Natural killer cell treated with Interleukin-12 subunit alpha and Interleukin-12 subunit beta and Interleukin-15 and Interleukin-18, amount 100 ng/mL, for 72 hours (primary cell): ENCODE data around the gene JPT1. TPM values are rescaled to one million over a fixed set of nuclear protein-coding genes. Genes with fewer than 3 reads are reported as not detected.
A peak's percentile ranks its signal among the peaks of the same experiment; 100 is the strongest.
"Not testable (repeated sequence)": the region's sequence is repeated elsewhere in the genome, so short reads cannot be mapped to it uniquely, and the experiment has no call there.

ENCODE experiments used
- ATAC-seq, 2 donors: fragments of 150-1000 bp; cut with Tn5 transposase in 1 of 2; sonication (Bioruptor Pico), chemical (Tn5 transposase) in 1 of 2; 2 replicates each; pipeline ENCODE4 v1.10.0; 2021
- DNase-seq: peaks from one replicate; pipeline ENCODE4 v3.0.0; 2022; ENCODE audit warnings: low spot score
- H3K27ac Mint-ChIP-seq, 2 donors: 1 replicate in 1 of 2; 2 replicates in 1 of 2; pipeline ENCODE4 v1.8.0; 2022; ENCODE audit warnings: mixed read lengths in 2 of 2, mild to moderate bottlenecking in 1 of 2, moderate library complexity in 1 of 2
- H3K27me3 Mint-ChIP-seq, 2 donors: 1 replicate in 1 of 2; 2 replicates in 1 of 2; pipeline ENCODE4 v1.8.0; 2022; ENCODE audit warnings: mixed read lengths in 2 of 2
- H3K36me3 Mint-ChIP-seq: one replicate; pipeline ENCODE4 v1.8.0; 2022; ENCODE audit warnings: mixed read lengths
- H3K4me1 Mint-ChIP-seq, 2 donors: 1 replicate in 1 of 2; 2 replicates in 1 of 2; pipeline ENCODE4 v1.8.0; 2022; ENCODE audit warnings: low read depth in 2 of 2, mixed read lengths in 2 of 2, mild to moderate bottlenecking in 1 of 2
- H3K4me3 Mint-ChIP-seq: one replicate; pipeline ENCODE4 v1.8.0; 2022; ENCODE audit warnings: mixed read lengths
- H3K9me3 Mint-ChIP-seq: 2 replicates; pipeline ENCODE4 v1.8.0; 2022; ENCODE audit warnings: mixed read lengths
- total RNA-seq, 2 donors: library from RNA; stranded (reverse); gene quantifications; one replicate each; pipeline ENCODE4 v1.2.3, GENCODE V29; 2022

The JPT1 gene
- total RNA-seq, 2 donors from 2014 or later = 219 to 351 TPM

DNA sequence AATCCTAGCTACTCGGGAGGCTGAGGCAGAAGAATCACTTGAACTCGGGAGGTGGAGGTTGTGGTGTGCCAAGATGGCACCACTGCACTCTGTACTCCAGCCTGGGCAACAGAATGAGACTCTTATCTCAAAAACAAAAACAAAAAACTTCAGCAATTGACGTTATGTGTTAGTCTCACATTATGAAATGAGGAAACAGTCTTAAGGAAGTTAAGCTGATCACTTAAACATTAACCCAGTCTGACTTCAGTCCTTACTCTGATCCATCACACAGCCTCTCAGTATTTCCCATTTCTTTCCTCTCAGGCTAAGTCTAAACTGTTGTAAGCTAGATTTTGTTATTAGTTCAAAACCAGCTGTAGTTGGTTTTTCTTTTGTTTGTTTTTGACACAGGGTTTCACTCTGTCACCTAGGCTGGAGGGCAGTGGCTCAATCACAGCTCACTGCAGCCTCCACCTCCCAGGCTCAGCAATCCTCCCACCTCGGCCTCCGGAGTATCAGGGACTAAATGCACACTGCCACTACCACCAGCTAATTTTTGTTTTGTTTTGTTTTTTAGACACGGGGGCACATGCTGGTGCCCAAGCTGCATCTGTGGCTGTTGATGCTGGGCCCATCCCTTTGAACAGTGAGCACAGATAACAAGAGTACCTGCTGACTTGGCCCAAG, 6.3 kb downstream of the JPT1 start:
- no peak for DNase-seq

DNA sequence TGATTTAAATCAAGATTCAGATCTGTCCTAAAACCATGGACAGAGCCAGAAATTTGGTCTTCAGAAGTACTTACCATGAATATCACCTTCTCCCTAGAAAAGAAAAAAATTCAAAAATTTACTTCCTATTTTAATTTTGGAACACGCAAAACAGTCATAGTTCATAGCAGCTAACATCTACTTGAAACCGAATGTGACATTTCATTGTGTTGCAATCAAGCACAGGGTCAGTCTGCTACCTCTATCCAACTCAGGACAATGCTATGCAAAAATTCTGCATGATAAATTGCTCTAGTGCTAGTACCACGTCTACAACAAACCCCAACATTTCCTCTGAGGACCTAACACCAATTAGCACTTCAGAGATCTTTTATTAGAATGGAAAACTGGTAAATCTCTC, 7.7 kb downstream of the JPT1 start:
- Mint-ChIP-seq H3K27ac (no peak overlapping the region), H3K27me3 (no peaks in the 10 kb centered on the region), H3K36me3 (peaks cover 28% of the 10 kb centered on the region), H3K4me3 (no peak overlapping the region), H3K4me1 (peaks cover 8 to 15% of the 10 kb centered on the region in 2 donors), H3K9me3 (no peaks in the 10 kb centered on the region)
- DNase-seq (no peak), ATAC-seq (no peak)

More for the DNA sequence above, 6.3 kb downstream of the JPT1 start:
- Mint-ChIP-seq H3K4me3 (no peak overlapping the region), H3K9me3 (no peaks in the 10 kb centered on the region), H3K36me3 (peaks cover 28% of the 10 kb centered on the region), H3K27ac (peak overlapping the region; percentile 28 to 48), H3K27me3 (no peaks in the 10 kb centered on the region), H3K4me1 (peaks cover 17 to 26% of the 10 kb centered on the region in 2 donors)
- ATAC-seq = no peak

DNA sequence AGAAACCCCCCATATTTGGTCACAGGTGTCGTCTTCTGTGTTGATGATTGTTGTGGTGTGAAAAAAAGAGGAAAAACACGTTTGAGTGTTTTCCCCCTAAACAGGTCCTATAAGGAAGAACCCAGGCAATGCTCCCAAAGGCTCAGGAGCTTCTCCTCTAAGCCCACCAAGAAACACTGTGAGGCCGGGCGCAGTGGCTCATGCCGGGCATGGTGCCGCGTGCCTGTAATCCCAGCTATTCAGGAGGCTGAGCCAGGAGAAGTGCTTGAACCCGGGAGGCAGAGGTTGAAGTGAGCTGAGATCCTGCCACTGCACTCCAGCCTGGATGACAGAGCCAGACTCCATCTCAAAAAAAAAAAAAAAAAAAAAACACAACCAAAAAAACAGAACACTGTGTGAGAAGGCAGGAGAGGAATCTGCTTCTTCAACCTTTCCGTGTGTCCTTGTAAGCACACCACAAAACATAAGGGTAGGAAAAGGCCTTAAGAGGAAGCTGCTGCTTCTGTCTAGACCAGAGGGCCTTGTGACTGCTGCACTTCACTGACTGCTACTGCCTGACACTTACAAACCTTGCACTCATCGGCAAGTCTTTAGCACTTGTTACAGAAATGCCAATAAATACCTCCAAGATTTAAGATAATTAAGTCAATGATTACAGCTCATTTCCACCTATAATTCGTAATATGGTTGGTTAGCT, 9.3 kb downstream of the JPT1 start:
- H3K36me3 Mint-ChIP-seq = peaks cover 27% of the 10 kb centered on the region
- H3K27me3 Mint-ChIP-seq = no peaks in the 10 kb centered on the region
- DNase-seq (no peak), ATAC-seq (no peak)
- H3K4me1 Mint-ChIP-seq = peaks cover 20 to 27% of the 10 kb centered on the region in 2 donors
- H3K4me3 Mint-ChIP-seq = no peak overlapping the region
- no peak overlapping the region for H3K27ac Mint-ChIP-seq
- H3K9me3 Mint-ChIP-seq = no peaks in the 10 kb centered on the region

GRCh38 chr17:75142236-75142971, 11.9 kb downstream of the JPT1 start:
- no peak for DNase-seq
- Mint-ChIP-seq H3K4me3 (no peak overlapping the region), H3K9me3 (no peaks in the 10 kb centered on the region), H3K27me3 (no peaks in the 10 kb centered on the region), H3K27ac (no peak overlapping the region), H3K36me3 (peaks cover 12% of the 10 kb centered on the region), H3K4me1 (peaks cover 14 to 15% of the 10 kb centered on the region in 2 donors)
- no peak for ATAC-seq

GRCh38 chr17:75138519-75138918, 15.8 kb downstream of the JPT1 start:
- DNase-seq (no peak), ATAC-seq (no peak)
- Mint-ChIP-seq H3K9me3 (no peaks in the 10 kb centered on the region), H3K4me1 (peaks cover 12 to 15% of the 10 kb centered on the region in 2 donors), H3K27me3 (no peaks in the 10 kb centered on the region), H3K27ac (no peak overlapping the region), H3K36me3 (no peaks in the 10 kb centered on the region), H3K4me3 (no peak overlapping the region)

GRCh38 chr17:75137762-75138161, 16.6 kb downstream of the JPT1 start:
- peaks cover 12 to 15% of the 10 kb centered on the region in 2 donors for H3K4me1 Mint-ChIP-seq
- H3K36me3 Mint-ChIP-seq = not testable (repeated sequence)

GRCh38 chr17:75135946-75136345, 18.4 kb downstream of the JPT1 start:
- Mint-ChIP-seq H3K27me3 (no peaks in the 10 kb centered on the region), H3K27ac (peak overlapping the region in 1 of 2 donors; percentile 21), H3K9me3 (no peaks in the 10 kb centered on the region), H3K4me3 (no peak overlapping the region), H3K4me1 (peaks cover 7 to 10% of the 10 kb centered on the region in 2 donors), H3K36me3 (no peaks in the 10 kb centered on the region)
- DNase-seq (no peak), ATAC-seq (no peak)

More at GRCh38 chr17:75137762-75138161, 16.6 kb downstream of the JPT1 start:
- H3K27ac Mint-ChIP-seq = peak overlapping the region in 1 of 2 donors; percentile 54
- not testable (repeated sequence) for DNase-seq, ATAC-seq, H3K4me3 Mint-ChIP-seq, H3K27me3 Mint-ChIP-seq, H3K9me3 Mint-ChIP-seq

GRCh38 chr17:75135452-75135851, 18.9 kb downstream of the JPT1 start:
- no peaks in the 10 kb centered on the region for H3K9me3 Mint-ChIP-seq
- peak overlapping the region in 1 of 2 donors; percentile 21 for H3K27ac Mint-ChIP-seq
- H3K4me1 Mint-ChIP-seq = peaks cover 7 to 8% of the 10 kb centered on the region in 2 donors
- H3K27me3 Mint-ChIP-seq = no peaks in the 10 kb centered on the region
- H3K36me3 Mint-ChIP-seq = peaks cover 2% of the 10 kb centered on the region
- no peak overlapping the region for H3K4me3 Mint-ChIP-seq
- no peak for DNase-seq
- ATAC-seq = no peak

DNA sequence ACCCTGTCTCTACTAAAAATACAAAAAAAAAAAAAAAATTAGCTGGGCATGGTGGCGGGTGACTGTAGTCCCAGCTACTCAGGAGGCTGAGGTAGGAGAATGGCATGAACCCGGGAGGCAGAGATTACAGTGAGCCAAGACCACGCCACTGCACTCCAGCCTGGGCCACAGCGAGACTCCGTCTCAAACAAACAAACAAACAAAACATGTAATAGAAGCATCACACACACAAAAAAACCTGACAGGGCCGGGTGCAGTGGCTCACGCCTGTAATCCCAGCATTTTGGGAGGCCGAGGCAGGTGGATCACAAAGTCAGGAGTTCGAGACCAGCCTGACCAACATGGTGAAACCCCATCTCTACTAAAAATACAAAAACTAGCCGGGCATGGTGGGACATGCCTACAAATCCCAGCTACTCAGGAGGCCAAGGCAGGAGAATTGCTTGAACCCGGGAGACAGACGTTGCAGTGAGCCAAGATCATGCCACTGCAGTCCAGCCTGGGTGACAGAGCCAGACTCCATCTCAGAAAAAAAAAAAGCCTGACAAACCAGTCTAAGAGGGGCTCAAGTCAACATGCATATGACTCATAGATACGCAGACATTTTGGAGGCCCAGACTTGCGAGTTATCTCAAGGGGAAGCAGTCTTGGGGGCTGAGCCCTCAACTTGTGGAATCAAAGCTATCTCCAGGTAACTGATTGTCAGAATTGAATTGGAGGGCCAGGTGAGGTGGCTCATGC, 20.5 kb downstream of the JPT1 start:
- ATAC-seq = not testable (repeated sequence)

DNA sequence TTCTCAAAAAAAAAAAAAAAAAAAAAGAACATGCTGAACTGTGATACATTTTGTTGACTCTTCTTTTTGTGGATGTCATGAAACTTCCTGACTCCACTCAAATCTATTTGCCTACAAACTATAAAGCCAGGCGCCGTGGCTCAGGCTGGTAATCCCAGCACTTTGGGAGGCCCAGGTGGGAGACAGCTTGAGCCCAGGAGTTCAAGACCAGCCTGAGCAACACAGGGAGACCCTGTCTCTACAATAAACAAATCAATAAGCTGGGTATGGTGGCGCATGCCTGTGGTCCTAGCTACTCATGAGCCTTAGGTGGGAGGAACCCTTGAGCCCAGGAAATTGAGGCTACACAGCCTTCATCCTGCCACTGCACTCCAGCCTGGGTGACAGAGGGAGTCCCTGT, 21.3 kb downstream of the JPT1 start:
- Mint-ChIP-seq H3K27ac (no peak overlapping the region), H3K27me3 (no peaks in the 10 kb centered on the region), H3K4me1 (peaks cover 11 to 12% of the 10 kb centered on the region in 2 donors), H3K36me3 (peaks cover 4% of the 10 kb centered on the region), H3K4me3 (no peak overlapping the region), H3K9me3 (no peaks in the 10 kb centered on the region)
- ATAC-seq = no peak
- DNase-seq = no peak

More for the DNA sequence above, 20.5 kb downstream of the JPT1 start:
- H3K4me3 Mint-ChIP-seq, H3K27me3 Mint-ChIP-seq, H3K27ac Mint-ChIP-seq, H3K36me3 Mint-ChIP-seq, H3K9me3 Mint-ChIP-seq, DNase-seq: not testable (repeated sequence)
- H3K4me1 Mint-ChIP-seq = peaks cover 11 to 12% of the 10 kb centered on the region in 2 donors

DNA sequence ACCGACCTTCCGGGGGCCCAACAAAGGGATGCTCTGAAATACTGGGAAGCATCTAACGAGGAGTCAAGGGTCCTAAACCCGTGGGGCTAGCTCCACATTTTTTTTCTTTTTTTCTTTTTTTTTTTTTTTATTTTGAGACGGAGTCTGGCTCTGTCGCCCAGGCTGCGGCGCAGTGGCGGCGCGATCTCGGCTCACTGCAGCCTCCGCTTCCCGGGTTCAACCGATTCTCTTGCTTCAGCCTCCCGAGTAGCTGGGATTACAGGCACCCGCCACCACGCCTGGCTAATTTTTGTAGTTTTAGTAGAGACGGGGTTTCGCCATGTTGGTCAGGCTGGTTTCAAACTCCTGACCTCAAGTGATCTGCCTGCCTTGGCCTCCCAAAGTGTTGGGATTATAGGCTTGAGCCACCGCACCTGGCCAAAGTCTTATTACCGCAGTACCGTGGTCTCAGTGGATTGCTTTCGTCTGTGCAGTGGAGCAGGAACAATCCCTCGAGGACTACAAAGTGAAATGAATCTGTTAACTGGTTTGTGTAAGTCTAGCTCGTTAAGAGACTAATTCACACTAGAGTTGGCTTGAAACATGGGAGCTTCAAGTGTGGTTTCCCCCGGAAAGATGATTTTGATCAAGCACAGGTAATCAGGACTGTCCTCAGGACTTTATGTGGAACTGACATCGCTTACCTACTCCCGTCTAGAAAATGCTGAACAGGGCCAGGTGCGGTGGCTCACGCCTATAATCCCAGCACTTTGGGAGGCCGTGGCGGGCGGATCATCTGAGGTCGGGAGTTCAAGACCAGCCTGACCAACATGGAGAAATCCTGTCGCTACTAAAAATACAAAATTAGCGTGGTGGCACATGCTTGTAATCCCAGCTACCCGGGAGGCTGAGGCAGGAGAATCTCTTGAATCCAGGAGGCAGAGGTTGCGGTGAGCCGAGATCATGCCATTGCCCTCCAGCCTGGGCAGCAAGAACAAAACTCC, 22.0 kb downstream of the JPT1 start:
- DNase-seq, H3K36me3 Mint-ChIP-seq, H3K27me3 Mint-ChIP-seq, ATAC-seq, H3K9me3 Mint-ChIP-seq: not testable (repeated sequence)
- Mint-ChIP-seq H3K27ac (peak overlapping the region; percentile 84 to 85), H3K4me1 (peaks cover 11 to 12% of the 10 kb centered on the region in 2 donors), H3K4me3 (peak overlapping the region; percentile 88)

- H3K27ac Mint-ChIP-seq = peak within 1 kb of the TSS; percentile 84 to 90
- peaks cover 4% of the 10 kb centered on the region for H3K36me3 Mint-ChIP-seq
- ATAC-seq (peak; percentile 96 to 97), DNase-seq (peak; percentile 91)
- no peaks in the 10 kb centered on the region for H3K27me3 Mint-ChIP-seq
- peaks cover 11 to 12% of the 10 kb centered on the region in 2 donors for H3K4me1 Mint-ChIP-seq
- peak within 1 kb of the TSS; percentile 92 for H3K4me3 Mint-ChIP-seq
- no peaks in the 10 kb centered on the region for H3K9me3 Mint-ChIP-seq
These were observed 22.9 kb downstream of the JPT1 start, which contains the start of gene NT5C for GRCh38 chr17:75131278-75132017. NT5C (minus strand) TSS chr17:75131742; CDS start chr17:75131707, 35 bp downstream.
